Myocyte (in vitro differentiated cells): ENCODE data around the gene PDE4B. TPM values are rescaled to one million over a fixed set of nuclear protein-coding genes. Genes with fewer than 3 reads are reported as not detected.

Experiments
- DNase-seq: peaks from one replicate; pipeline ENCODE4 v3.0.0-alpha.2; 2012; ENCODE audit warnings: low read depth
- total RNA-seq: library from RNA; depleted of rRNA; stranded (reverse); fragments of >200 nt; gene quantifications from 2 replicates; pipeline ENCODE4 v1.2.3, GENCODE V29; 2014

Gene PDE4B
- total RNA-seq, 1 donor from 2014 or later: 29.5 TPM

DNA sequence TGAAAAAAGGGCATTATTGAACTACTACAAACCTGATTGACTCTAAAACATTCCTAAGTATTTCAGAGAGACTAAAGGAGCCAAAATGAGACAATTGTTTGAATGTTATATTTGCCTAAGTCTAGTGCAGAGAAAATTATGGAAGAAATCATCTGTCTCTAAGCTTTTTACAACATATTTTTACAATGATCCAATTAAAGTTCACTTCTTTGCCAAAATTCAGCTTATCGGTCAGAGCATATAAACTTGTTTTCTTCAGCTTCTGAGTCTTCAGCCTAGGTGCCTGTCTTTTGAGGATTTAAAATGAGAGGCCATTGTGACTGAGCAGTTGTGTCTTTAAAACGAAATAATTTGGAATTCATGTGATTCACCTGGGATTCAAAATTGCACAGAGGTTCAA lies 560.1 kb downstream of the PDE4B start:
- DNase-seq: no peak

DNA sequence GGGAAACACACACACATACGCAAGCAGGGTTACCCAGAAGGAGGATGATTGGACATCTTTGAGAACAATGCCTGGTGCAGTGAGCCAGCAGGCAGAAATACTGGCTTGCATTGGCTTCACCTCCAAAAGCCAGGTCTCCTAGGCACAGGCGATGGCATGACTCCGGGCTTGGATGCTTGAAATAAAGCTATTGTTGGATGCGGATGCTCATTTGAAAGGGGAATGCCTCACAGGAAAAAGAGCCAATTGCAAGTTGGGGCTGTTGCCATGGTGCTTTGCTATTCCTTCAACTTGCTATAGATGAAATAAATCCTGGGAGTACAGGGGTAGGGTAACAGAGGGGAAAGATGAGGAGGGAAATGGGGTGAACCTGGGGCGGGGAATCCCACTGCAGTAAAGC lies 560.6 kb downstream of the PDE4B start:
- no peak for DNase-seq

DNA sequence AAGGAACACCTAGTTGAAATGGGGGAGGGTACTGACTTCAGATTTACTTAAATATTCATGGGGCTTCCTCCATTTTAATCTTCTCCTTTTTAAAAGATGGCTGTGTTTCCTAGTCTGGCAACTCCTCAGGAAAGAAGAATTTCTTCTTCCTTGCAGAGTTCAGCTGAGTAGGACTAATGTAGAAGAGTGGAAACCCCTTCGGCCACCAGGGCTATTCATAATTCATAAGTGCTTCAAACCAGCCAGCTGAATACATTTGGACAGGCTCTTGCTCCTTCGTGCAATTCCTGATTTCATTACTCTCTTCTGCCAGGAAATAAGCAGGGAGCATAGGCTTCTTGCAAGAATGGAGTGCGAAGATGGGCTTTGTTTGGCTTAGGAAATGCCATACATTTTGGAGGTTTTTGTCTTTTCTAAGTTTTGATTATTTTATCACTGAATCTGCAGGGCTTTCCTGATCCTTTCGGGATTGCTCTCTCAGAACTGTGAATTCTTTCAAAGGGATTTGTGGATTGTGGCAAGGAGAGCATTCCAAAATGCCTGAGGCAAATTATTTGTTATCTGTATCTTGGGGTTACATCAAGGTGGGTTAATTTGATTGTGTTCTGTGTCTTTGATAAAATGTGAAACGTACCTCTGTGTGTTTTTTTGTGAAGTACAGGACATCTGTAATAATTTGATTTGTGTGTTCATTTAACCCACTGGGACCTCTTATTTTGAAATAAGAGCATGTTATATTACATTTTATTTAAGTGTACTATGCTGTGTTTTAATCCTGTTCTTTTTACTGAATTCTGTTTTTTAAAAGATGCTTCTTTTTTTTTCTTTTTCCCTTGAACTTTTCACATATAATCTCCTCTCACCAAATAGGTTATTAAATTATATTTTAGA lies 561.9 kb downstream of the PDE4B start:
- no peak for DNase-seq

DNA sequence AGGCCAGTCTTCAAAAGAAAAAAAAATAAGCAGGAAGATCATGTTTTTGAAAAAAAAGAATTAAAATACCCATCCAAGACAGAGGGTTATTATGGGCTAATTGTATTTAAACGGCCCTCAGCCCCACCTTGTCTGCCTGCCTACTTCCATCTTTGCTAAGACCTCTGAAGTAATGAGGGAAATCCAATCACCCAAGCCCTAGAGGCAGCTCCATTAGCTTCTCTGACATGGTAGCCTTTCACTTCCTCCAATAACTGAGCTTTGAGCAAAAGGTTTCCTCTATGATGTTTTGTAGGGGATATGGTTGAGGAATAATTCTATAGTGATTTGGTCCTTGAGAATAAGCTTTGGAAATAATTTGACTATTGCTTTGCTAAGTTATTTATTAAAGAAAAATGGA lies 563.1 kb downstream of the PDE4B start:
- no peak for DNase-seq

GRCh38 chr1:66356605-66357004 lies 563.9 kb downstream of the PDE4B start:
- no peak for DNase-seq

DNA sequence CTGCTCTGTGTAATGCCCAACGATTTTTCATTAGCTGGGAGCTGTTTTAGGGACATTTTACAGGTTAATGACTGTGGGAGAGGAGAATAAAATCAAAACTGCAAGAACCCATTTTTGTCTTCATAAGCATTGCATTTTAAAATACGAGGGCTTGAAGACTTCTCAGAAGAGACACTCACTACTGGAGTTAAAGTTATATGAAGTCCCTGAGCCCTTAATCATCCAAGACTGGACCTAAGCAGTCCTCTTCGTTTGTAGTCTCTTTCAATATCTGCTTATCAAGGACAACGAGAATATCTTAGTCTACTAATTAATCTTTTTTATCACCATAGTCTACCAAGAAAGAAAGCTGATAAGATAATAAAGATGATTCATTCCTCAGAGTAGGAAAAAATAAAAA lies 564.3 kb downstream of the PDE4B start:
- DNase-seq: no peak

GRCh38 chr1:66357478-66358197 lies 564.9 kb downstream of the PDE4B start:
- DNase-seq: no peak

GRCh38 chr1:66359269-66359668 lies 566.6 kb downstream of the PDE4B start:
- no peak for DNase-seq

- no peak for DNase-seq
These were observed 567.1 kb downstream of the PDE4B start for GRCh38 chr1:66359815-66360214.

- no peak for DNase-seq
These were observed 567.6 kb downstream of the PDE4B start for GRCh38 chr1:66360285-66360724.

DNA sequence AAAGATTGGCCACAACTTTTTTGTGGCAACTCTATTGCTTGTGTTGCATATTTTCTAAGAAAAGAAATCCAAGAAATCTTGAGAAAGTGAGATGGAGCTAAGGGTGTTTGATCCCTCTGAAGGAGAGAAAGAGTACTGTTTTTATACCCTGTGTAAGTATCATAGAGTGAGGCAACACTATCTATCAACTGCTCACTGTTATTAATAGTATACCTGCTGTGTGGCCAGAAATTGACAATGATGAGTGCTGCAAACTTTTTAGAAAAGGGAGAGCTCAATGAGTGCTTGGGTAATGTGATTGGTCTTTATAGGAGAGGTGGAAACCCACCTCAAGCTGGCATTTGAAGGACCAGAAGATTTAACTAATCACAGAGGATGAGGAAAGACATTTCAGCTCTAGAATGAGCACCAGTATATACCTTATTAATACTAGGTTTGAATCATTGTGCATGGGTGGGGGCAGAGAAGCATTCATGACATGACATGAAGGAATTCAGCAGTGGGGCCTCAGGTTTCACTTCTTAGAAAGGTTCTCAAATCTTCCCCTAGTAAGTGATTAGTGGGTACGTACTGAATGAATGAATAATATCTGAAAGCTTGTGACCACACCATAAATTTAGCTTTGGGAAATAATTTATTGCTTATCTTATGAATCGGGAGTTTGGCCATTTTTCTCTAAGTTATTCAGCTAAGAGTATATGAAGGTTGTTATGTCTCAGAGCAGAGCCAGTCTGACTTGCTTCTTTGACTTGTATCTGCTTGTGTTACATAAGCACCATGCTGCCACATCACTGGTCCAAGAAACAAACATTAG lies 572.1 kb downstream of the PDE4B start:
- no peak for DNase-seq

DNA sequence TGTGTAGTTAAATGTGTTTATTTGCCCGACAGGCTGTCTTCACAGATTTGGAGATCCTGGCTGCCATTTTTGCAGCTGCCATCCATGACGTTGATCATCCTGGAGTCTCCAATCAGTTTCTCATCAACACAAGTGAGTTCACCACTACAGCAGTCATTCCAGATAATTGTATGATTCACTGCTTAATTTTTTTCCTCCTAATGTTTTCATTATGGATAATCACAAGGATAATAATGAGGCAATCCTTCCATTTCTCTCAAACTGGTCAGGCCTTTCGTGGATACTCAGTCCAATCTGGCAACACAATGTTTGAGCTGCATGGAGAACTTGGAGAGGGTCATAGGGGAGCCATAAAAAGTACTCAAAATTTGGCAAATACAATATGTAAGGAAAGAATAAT lies 572.9 kb downstream of the PDE4B start:
- DNase-seq: no peak

- DNase-seq: no peak
These were observed 573.9 kb downstream of the PDE4B start for GRCh38 chr1:66366634-66367033.

GRCh38 chr1:66367369-66367768 lies 574.7 kb downstream of the PDE4B start:
- DNase-seq: no peak

DNA sequence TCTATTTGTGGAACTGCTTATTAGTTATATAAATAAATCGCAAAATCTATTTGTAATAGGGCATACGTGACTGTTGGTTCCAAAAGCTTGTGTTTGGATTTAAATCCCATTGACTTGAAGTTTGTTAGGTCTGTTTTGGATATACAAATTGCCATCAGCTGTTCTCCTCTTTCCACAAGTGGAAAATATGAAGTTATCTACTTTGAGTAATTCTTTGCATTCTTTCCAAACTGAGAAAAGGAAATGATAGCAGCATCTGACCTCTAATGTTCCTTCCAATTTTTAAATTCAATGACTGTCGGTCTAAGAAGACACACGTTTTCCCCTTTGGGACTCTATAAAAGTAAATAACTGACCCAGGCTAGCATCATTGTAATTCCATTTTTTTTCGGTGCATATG lies 575.6 kb downstream of the PDE4B start:
- DNase-seq: no peak

DNA sequence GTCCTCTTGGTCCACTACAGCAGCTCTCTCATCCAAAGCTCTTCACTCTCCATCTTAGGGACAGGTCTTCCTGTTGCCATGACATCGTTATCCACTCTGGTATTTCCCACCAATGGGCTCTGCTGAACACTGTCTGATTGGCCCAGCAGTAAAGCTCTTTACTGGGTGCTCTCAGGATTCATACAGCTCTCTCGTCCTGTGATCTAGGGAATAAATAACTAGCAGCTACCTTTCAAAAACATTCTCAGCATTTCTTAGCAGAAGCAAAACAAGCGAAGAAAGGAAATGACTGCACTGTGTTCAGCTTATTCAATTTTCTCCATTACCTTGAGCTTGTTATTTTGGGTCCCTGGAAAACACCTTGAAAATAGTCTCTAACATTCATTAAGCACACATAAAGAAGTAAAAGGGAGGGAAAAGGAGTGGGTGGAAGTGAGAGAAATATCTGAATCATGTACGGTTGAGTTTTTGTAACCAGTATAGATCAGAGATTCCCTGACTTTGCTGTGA lies 577.8 kb downstream of the PDE4B start:
- no peak for DNase-seq

- DNase-seq: no peak
These were observed 578.7 kb downstream of the PDE4B start for GRCh38 chr1:66371233-66372005.

DNA sequence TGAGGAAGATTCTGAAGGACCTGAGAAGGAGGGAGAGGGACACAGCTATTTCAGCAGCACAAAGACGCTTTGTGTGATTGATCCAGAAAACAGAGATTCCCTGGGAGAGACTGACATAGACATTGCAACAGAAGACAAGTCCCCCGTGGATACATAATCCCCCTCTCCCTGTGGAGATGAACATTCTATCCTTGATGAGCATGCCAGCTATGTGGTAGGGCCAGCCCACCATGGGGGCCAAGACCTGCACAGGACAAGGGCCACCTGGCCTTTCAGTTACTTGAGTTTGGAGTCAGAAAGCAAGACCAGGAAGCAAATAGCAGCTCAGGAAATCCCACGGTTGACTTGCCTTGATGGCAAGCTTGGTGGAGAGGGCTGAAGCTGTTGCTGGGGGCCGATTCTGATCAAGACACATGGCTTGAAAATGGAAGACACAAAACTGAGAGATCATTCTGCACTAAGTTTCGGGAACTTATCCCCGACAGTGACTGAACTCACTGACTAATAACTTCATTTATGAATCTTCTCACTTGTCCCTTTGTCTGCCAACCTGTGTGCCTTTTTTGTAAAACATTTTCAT lies 579.9 kb downstream of the PDE4B start:
- no peak for DNase-seq

- no peak for DNase-seq
These were observed 580.5 kb downstream of the PDE4B start for GRCh38 chr1:66373157-66373591.

DNA sequence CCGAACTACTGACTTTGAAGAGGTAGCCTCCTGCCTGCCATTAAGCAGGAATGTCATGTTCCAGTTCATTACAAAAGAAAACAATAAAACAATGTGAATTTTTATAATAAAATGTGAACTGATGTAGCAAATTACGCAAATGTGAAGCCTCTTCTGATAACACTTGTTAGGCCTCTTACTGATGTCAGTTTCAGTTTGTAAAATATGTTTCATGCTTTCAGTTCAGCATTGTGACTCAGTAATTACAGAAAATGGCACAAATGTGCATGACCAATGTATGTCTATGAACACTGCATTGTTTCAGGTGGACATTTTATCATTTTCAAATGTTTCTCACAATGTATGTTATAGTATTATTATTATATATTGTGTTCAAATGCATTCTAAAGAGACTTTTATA lies 581.5 kb downstream of the PDE4B start:
- DNase-seq: no peak
